Globus pallidus (tissue), 1 donor: ENCODE data around the gene TARS3.
"Not testable (repeated sequence)": the region's sequence is repeated elsewhere in the genome, so short reads cannot be mapped to it uniquely, and the experiment has no call there.

Experiments
- DNase-seq: peaks from one replicate; pipeline ENCODE4 v3.0.0-alpha.2; 2015; ENCODE audit warnings: low spot score

TARS3 gene

DNA sequence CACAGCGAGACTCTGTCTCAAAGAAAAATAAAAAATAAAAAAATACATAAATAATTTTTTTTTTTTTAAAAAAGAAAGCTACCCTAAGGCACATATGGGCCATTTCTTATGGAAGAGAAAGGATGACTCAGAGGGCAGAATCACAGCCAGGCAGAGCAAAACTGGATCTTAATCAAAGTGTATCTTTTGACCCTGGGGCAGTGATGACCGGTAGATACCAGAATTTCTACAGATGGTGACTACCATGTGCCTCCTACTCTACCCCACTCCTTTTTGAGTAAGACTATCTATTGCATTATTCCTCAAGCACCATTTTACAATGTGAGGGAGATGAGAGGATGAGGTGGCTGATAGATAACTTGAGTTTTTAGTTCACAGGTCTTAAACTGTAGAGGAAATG lies 26.0 kb downstream of the TARS3 start:
- DNase-seq, result no peak

DNA sequence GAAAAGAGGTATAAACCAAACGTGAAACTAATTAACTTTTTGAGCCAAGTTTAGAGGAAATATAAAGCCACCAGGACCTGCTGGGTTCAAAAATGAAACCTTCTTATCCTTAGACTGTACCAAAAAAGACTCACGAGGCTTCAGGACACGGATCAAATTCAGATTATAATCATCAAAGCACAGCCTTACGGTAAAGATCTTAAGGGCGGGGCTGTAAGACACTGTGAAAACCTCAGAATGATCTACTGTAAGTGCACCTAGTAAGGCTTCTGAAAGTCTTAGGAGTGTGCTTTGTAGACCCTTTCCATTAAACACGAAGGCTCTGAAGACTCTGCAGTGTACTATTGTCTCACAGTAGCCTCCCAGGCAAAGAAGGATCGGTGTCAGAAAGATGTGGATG lies 26.8 kb downstream of the TARS3 start:
- no peak for DNase-seq

DNA sequence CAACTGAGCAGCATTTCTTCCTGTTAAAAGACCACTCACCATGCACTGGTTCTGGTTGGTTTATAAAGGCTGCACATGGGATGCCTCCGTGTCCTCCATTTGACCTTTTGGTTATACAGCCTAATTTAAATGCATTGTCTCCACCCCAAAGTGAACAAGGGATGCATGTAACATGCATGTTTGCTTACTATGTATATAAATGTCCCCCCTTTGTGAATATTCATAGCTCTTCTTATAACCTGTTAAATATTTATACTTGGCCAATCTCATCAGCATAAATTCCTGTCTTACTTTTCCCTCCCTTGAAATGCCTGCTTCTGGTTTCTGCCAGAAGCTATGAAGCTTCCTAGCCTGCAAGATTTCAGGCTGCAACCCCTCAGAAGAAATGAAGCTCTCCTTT lies 27.4 kb downstream of the TARS3 start:
- no peak for DNase-seq

DNA sequence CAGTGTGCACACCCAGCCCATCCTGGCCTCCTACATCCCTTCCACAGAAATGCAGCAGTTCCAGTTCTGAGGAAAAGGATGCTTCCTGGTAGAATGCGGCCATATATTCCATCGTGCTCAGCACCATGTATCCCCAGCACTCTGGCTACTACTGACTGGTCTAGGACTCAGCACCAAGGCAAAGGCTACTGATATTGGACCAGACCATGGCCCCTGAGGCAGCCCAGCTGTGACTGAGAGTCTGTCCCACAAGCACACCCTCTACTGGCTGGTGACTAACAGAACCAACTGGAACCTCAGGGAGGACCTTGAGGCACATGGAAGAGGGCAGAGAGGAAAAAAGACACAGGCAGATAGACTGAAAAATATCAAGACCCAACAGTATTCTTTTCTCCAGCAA lies 30.0 kb downstream of the TARS3 start:
- DNase-seq, result no peak

DNA sequence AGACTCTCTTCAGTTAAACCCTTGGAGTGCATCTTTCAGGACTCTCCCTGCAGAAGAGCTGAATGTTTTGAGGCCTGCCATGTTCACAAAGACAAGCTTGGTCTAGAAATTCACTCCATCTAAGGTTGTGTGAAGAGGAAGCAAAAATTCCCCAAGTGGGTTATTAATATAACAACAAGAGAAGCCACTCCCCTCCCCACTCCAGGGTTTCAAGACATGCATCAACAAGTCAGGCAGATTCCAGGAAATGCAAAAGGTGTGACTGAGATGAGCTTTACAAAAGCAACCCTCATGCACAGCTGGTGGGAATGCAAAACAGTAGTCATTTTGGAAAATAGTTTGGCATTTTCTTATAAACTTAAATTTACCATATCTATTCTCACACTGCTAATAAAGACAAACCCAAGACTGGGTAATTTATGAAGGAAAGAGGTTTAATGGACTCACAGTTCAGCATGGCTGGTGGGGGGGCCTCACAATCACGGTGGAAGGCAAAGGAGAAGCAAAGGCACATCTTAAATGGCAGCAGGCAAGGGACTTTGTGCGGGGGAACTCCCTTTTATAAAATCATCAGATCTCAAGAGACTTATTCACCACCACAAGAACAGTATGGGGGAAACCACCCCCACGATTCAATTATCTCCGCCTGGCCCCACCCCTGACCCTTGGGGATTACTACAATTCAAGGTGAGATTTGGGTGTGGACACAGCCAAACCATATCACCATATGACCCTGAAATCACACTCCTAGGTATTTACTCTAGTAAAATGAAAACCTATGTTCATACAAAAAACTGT lies 31.3 kb downstream of the TARS3 start:
- DNase-seq, result no peak

DNA sequence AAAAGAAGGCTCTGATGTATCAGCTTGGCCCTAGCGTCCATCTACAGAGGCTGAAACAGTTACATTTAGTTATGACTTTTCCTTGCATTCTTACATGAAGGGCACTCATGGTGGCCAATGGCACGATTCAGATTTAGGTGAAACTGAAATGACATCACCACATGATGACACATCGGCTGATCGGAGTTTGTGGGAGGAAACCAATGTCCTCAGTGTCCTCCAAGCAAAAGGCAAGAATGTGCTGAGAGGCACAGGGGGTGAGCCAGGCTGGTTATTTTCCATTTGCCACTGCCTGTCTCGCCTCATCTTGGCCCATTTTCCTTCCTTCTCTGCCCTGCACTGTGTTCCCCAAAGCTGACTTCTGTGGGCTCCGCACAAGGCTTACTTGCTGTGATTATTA lies 34.4 kb downstream of the TARS3 start:
- no peak for DNase-seq

DNA sequence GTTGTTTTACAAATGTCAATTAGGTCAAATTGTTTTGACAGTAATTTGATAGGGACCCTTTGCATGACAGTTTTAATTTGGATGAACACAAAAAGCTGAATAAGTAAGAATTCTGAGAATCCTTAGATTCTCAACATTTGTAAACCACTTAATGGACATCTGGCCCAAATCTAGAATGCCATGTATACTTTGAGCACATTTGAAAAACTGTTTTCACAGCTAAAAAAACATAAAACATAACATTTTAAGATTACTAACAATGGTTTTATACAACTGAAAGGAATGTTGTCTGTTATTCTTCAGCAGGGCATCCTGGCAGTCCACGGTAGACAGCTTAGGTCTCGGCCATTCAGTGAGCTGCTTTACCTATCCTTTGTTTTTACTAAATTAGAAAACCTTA lies 37.6 kb downstream of the TARS3 start:
- DNase-seq, result no peak

DNA sequence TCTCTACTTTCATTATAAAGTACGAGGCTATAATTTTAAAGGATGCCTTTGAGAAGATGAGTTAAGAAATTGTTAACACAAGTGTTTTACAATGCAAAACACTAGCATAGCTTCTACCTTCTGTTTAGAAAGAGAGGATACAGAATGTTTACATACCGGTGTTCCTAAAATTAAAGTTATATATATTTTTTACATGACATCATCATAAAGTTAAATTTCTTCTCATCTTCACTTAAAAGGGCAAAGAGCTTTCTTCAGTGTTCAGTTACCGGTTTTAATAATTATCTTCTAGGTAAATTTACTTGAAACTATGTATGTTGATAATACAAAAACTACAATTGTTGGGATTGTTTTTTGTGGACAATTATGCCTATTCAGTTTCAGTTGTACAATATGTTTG lies 39.4 kb downstream of the TARS3 start:
- DNase-seq, result no peak

DNA sequence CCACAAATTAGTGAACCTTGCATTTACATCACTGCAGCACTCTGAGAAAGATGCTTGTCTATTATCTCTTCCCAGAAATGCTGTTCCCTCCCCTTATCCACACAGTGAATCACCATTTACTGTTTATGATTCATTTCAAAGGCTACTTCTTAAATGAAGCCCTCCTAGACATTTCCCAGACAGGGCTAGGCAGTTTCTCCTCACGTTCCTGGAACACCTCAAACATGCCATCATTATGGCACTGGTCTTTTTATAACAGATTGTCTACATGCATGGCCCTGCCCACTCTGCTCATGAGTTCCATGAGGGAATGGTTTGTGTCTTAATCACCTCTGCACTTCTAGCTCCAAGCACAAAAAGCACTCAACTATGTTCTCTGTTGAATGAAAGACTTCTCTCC lies 39.9 kb downstream of the TARS3 start:
- DNase-seq, result no peak

DNA sequence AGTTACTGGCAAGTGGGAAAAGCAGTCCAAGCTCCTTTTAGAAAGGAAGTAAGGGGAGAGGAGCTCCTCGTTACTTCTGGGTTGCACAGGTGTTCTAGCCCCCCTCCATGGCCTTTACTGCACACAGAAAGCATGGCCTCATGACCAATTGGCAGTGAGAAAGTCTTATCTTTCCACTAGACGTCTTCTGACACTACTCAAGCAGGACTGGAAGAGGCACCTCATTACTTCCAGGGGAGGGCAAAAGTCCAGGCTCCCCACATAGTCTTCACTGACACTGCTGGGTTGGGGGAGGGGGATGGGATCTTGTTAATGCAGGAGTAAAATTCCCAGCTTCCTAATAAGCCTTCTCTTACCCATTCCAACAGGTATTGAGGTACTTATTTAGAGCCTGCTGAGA lies 44.5 kb downstream of the TARS3 start:
- no peak for DNase-seq

DNA sequence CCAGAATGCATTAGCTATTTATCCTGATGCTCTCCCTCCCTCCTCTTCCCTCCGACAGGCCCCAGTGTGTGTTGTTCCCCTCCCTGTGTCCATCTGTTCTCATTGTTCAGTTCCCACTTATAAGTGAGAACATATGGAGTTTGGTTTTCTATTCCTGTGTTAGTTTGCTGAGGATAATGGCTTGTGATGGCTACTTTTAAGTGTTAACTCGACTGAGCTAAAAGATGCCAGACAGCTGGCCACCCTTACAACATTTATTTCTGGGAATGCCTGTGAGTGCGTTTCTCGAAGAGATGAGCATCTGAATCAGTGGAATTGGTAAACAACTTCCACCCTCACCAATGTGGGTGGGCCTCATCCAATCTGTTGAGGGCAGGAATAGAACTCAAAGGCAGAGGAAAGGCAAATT lies 47.3 kb downstream of the TARS3 start:
- DNase-seq, result no peak

DNA sequence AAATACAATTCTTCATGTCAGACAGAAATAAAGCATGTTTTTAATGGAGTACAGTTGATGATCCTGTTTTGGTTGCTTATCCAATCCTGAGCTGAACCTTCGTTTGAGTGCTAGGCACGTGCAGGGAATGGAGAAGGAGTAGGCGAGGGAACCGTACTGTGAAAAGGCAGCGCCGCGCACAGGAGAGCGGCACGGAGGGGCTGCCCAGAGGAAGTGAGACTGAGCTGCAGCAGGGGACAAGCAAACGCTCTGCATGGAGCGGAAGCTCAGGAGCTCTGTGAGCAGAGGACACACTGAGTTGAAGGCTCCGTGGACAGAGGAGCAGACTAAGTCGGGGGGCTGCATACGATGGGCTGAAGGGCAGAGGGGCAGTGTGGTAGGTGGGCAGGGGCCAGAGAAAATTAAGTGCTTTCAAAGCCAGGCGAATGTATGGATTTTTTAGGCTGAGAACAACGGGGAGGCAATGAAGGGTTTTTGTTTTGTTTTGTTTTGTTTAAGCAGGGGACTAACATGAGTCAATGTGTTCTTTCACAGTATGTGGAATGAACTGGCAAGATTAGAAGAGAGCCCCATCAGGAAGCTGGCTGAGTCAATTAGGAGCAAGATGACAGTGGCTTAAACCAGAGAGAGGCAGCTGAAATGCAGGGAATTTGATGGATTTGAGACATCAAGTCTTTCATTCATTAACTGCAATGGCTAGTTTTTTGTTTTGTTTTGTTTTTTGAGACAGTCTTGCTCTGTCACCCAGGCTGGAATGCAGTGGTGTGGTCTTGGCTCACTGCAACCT lies 48.3 kb downstream of the TARS3 start:
- DNase-seq, result peak; percentile 80

DNA sequence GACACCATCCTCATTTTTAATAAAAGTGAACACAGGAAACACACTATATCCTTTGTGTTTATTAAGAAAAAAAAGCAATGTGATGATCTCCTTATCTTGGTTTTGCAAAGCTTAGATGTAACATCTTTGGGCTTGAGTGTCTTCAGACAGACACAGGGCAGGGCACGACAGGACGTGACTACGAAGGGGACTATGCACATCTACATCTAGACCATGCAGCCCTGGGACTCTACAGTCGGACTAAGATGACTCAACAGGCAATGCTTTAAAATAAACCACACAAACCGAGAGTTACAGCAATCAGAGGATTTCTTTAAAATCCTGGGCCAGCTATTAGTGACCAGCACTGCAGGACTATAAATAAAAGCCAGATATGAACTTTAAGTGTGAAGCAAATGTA lies 49.3 kb downstream of the TARS3 start:
- no peak for DNase-seq

DNA sequence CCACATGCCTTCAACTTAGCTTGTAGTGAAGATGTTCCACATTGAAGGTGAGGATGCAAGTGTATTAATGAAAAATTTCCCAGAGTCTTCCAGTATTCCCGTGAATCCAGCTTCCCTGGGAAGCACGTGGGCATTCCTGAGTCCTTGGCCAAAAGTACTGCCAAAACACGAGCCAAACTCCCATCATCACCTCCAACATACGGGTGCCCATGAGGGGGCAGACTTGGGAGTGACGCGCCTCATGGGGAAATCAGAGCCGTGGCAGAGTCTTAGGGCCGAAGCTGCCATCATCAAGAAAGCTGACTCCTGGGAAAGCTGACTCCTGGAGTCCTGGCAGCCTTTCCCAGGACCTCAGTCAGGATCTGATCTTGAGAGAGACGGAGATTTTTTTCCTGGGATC lies 52.0 kb downstream of the TARS3 start:
- DNase-seq, result no peak

DNA sequence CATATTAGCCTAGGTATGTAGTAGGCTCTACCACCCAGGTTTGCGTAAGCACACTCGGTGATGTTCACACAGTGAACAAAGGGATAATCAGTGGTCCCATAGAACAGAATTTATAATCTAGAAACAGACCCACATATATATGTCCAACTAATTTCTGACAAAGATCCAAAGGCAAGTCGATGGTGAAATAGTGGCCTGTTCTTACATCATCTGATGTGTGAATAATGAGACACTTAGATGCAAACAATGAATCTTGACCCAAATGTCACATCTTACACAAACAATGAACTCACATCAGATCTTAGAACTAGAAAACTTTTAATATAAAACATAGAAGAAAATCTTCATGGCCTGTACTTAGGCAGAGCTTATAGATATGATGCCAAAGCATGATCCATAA lies 54.5 kb downstream of the TARS3 start:
- no peak for DNase-seq

DNA sequence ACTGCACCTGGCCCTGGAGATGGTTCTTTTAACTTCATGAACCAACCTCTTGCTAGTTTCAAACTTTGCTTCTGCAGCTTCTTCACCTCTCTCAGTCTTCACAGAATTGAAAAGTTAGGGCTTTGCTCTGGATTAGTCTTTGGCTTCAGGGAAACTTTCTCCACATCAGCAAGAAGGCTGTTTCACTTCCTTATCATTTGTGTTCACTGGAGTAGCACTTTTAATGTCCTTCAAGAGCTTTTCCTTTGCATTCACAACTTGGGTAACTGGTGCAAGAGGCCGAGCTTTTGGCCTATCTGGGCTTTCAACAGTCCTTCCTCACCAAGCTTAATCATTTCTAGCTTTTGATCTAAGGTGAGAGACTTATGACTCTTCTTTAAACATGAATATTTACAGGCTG lies 56.4 kb downstream of the TARS3 start:
- no peak for DNase-seq

DNA sequence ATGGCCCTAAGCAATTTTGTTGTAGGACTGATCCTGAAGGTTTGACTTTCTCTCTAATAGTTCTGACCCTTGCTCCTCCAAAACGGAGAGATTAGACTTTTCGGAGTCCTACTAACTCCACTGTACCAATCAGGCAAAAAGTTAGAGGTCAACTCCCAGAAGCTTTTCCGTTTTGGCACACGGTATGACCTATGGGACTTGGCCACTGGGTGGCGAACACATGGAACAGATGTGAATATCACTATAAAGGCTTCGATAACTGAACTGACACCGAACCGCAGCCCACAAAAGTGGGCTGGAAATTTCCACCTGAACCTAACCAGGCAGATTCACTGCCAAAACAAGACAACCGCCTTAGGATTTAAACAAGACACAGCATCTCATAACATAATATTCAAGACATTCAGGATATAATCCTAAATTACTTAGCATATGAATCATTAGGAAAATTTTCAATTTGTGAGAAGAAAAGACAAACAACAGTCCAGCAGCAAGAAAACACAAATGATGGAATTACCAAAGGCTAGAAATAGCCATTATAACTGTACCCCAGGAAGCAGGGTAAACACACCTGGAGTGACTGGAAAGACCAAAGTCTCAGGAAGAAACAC lies 59.9 kb downstream of the TARS3 start:
- peak; percentile 66 for DNase-seq

DNA sequence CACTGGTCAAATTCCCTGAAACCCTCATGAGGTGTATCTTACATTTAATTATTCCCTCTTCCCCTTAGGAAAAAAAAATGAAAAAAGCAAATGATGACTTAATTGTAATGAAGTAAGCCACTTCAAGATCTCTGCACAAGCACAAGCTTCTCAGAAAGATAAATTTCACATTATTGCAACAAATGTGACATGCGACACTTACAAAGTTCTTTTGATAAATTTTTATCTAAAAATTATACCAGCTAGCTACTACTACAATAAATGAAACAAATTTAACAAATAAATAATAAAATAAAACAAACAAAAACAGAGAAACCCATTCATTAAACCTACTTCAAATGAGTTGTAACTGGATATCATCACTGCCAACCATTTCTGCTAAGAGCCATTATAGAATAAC lies 62.1 kb downstream of the TARS3 start:
- DNase-seq, result no peak

DNA sequence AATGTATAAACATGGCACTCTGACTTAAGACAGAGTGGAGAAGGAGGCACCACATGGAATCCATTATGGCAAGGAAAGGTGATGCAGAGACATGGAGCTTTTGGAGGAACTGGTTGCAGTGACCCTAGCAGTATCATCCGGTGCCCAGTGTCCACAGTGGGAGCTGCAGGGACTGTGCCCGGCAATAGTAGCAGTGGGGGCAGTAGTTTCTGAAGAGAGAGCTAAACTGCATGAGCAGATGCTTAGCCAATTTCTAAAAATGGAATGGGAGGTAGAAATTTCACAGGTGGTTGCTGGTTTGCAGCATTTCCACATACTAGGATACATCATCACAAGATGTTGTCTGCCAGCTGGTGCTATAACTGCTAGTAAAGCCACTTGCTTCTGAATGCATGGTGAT lies 64.3 kb downstream of the TARS3 start:
- DNase-seq, result no peak

DNA sequence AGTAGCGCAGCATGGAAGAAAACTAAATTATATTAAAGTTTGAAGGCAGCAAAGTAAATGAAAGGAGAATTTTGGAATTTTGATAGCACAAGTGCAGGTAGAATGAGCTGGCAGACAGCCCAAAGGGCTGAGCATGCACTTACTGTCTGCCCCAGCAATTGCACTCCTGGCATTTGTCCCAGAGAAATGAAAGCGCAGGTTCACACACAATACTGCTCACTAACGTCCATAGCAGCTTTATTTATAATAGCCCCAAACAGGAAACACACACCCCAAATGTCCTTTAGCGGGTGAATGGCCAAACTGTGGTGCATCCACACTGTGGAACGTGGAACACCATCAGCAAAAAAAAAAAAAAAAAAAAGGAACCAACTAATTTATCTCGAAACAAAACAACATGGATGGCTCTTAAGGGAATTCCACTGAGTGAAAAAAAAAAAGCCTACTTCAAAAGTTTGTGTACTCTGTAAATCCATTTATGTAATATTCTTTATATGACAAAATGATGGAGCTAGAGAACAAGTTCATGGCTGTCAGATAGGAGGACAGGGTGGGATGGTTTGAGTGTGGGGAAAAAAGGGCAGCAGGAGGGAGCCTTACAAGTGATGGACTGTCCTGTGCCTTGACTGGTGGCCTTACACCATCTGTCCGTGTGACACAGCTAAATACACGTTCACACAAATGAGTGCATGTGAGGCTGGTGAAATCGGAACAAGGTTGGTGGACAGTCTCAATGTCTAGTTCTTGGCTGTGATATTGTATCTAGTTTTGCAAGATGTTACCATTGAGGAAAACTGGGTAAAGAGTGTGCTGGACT lies 66.1 kb downstream of the TARS3 start:
- DNase-seq, result no peak

DNA sequence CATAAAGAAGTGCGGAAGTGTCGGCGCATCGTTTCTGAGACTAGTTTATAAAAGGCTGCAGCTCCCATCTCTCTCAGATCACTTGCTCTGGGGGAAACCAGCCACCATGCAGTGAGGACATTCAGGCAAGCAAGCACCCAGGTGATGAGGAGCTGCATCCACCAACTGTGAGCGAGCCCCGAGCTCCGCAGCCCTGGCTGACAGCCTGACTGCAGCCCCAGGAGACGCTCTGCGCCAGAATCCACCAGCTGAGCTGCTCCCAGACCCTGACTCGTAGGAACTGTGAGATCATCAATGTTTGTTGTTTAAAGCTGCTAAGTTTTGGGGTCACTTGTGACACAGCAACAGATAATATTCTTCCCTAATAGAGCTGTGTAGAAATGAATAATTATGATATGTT lies 67.1 kb downstream of the TARS3 start:
- DNase-seq, result no peak

DNA sequence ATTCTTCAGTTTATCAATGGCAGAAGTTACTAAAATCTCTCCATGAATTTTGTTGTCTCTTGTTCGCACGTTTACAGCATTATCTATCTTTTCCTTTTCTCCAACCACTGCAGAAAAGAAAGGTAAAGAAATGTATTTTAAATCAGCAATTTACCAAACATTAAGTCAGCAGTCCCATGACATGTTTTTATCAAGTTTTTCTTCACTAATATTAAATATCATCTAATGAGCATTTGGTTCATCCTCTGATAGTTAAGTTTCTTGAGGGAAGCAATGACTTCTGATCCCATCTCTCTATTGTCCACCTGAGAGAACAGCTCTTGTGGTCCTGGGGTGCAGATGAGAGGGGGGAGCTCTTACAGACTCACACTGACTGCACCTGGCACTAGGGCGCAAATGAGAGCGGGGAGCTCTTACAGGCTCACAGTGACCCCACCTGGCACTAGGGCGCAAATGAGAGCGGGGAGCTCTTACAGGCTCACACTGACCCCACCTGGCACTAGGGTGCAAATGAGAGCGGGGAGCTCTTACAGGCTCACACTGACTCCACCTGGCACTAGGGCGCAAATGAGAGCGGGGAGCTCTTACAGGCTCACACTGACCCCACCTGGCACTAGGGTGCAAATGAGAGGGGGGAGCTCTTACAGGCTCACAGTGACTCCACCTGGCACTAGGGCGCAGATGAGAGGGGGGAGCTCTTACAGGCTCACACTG lies 69.5 kb downstream of the TARS3 start:
- not testable (repeated sequence) for DNase-seq
